HG03280 (cell line): ENCODE measurements around the gene GDPD5.

Experiments used
- ATAC-seq: cut with Tn5 transposase; IDR thresholded peaks from one replicate; pipeline ENCODE4 v1.9.1; 2021; ENCODE audit warnings: mild to moderate bottlenecking, moderate library complexity; ENCODE audit not compliant: unreplicated experiment

GDPD5 gene

GRCh38 chr11:75474878-75475766 is 50.6 kb downstream of the GDPD5 start:
- no peak for ATAC-seq

GRCh38 chr11:75474240-75474639 is 51.5 kb downstream of the GDPD5 start:
- no peak for ATAC-seq

DNA sequence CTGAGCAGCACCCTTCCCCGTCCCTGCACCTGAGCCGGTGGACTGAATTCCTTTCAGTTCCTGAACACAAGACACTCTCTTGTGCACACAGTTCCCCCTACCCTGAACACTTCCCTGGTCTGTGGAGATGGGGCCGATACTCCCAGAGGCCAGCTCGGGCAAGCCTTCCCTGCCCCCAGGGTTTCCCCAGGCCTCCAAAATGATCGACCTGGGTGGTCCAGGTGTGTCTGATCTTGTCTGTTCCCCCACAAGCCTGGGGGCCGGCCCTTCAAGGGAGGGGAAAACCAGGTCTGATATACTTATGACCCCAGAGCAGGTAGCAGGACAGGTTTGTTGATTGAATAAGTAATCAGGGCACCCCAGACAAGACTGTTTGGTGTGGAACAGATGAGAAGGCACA is 52.1 kb downstream of the GDPD5 start:
- ATAC-seq, result no peak

DNA sequence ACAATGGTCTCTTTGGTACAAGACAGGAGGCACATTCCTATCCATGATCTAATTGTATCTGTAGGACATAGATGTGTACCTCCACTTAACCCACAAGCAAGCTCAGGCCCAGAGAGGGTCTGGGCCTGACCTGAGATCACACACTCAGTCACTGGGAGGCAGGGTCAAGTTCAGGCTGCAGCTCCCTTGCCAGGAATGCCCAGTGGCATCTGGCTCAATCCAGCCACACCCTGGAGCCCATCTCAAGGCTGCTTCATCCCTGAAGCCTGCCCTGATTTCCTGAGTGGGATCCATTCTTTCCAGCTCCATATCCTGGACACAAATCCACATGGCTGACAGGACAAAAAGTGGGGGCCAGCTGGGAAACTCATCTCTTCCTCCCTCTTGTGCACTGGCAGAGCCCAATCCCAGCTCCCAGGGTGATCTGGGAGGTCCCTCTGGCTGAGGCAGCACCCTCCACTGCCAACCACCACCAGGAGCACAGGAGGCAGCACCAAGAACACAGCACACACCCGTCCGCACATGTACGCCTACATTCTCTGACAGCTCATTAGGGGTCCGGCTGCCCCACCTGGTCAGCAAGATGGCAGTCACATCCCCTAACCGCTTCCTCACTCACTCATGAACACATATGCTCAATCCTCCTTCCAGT is 53.5 kb downstream of the GDPD5 start:
- no peak for ATAC-seq

GRCh38 chr11:75471176-75471973 is 54.4 kb downstream of the GDPD5 start:
- no peak for ATAC-seq

DNA sequence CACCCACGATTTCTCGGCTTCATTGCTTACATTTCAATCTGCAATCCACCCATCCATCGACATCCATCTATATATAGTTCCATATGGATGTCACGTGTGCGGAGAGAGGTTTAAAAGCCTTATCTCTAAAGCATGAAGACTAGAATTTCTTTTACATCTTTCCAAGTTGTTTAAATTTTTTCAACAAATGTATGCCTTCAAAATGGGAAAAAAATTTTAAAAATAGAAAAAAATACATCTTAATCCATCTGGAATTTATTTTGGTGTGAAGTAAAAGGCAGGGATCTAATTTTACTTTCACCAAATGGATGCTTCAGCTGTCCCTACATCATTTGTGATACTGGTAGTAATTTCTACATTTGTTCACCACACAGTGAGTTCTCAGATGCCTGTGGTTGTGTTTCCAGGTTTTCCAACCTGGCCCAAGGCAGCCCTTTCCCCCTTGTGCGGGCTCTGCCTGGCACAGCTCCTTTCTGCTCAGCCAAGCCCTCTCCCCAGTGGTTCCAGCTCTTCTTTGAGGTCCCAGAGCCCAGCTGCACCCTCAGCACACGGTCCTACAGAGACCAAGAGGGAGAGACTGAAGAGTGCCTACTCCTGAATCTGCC is 55.2 kb downstream of the GDPD5 start:
- no peak for ATAC-seq

GRCh38 chr11:75469785-75470405 is 55.8 kb downstream of the GDPD5 start:
- ATAC-seq, result no peak

GRCh38 chr11:75468534-75469340 is 57.0 kb downstream of the GDPD5 start:
- no peak for ATAC-seq

GRCh38 chr11:75467881-75468280 is 57.9 kb downstream of the GDPD5 start:
- ATAC-seq, result no peak

GRCh38 chr11:75467311-75467710 is 58.4 kb downstream of the GDPD5 start:
- ATAC-seq, result no peak

GRCh38 chr11:75465701-75466531 is 59.8 kb downstream of the GDPD5 start:
- ATAC-seq, result no peak

DNA sequence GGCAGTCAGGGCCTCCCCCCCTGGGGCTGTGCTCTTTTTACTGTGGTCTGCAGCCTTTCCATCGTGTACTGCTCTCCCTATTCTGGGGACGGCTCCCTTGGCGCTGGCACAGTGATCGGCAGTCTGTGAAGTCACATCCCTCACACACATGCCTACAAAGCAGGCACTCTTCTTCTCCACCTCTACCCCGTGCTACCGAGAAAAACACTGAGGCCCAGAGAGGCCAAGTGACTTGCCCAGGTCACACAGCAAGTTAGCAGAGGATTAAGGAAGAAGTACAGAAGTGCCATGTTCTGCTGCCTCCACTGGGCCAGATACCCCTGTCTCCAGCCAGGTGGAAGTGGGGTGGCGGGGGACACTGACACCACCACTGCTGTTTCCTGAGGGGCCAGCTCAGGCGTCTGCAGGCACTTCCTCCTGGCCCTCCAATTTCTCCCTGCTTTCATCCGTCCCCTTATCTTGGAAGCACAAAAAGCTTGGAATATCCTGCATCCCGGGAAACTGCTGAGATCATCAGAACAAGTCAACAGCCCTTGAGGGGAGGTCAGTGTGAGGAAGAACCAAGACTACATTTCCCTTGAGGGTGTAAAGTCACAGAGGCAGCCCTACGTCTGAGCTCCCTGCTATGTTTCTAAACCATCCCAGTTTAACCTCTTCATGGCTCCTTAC is 62.5 kb downstream of the GDPD5 start:
- ATAC-seq, result no peak

DNA sequence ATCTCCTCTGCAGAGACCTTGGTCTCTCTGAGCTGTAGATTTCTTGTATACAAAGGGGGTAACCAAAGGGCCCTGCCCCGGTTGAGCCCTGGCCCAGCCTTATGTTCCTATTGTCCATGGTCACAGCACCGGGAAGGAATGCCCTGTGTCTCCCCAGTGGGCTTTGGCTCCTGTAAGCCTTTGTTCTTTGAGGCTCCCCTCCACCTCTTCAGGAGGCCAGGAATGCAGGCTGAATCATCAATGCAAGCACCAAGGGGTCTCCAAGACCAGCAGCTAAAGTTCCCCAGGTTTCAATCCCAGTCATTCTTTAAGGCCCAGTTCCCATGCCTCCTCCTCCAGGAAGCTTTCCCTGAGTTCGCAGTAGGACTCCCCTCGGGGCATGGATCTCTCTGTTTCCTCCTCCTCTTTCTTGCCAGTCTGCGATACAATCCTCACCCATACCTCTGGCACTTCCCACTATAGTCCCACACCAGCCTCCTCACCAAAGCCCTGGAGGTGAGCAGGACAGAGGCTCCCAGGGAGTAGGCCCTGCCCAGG is 63.6 kb downstream of the GDPD5 start:
- no peak for ATAC-seq

GRCh38 chr11:75461151-75461550 is 64.6 kb downstream of the GDPD5 start:
- no peak for ATAC-seq

DNA sequence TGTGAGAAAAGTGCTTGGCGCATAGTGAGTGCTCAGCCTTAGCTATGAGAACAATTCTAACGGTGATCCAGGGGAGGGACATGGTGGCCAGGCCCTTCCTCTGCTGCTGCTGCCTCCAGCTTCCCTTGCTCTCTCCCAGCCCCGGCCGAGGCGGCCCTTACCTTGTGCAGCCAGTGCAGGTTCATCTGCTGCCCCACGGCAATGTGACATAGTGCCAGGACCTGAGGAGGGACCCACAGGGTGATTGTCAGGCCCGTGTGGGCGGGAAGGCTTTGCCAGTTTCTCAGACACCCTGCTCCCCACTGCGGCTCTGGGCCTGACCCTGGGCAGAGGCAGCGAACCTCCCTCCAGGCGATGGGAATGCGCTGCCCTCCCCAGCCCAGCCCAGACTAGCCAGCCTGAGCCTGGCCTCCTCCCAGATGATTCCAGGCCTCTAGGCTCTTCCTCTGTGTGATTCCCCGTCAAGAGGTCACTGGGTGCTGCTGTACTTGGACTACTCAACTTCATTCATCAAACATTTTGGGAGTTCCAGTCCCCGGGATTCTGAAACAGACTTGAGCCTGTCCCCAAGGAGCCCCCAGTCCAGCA is 69.1 kb downstream of the GDPD5 start:
- ATAC-seq, result no peak

GRCh38 chr11:75454987-75455386 is 70.8 kb downstream of the GDPD5 start:
- no peak for ATAC-seq

DNA sequence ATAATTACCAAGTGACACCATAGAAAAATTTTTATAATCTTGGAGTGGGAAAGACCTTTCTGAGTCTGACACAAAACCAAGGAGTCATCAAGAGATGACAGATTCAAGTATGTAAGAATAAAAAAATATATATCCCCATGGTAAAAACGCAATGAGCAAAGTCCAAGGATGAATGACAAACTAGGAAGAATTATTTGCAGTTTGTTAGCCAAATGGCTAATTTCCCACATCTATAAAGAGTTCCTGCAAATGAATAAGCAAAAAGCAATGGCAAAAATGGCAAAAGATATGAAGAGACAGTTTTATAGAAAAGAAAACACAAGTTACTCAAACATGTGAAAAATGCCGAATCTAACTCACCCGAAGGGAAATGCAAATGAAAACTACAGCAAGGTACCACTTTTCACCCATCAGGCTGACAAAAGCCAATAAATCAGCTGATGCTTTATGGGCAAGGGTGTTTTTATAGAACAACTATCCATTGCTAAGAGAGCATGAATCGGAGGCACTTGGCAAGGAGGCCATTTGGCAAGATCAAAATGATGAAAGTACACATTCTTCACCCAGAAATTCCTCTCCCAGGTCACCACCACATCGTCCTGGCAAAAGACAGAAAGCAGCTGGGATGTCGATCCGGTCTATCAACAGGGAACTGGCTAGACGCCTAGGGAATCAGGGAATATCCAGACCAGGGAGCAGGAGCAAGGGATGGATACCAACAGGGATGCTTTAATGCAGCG is 71.7 kb downstream of the GDPD5 start:
- ATAC-seq, result no peak
